GM21717 (cell line): ENCODE measurements around the gene FSIP1.

ENCODE experiments used
- ATAC-seq: cut with Tn5 transposase; IDR thresholded peaks from one replicate; pipeline ENCODE4 v1.9.1; 2021; ENCODE audit warnings: mild to moderate bottlenecking, moderate library complexity; ENCODE audit not compliant: unreplicated experiment

Gene FSIP1

GRCh38 chr15:39721893-39722292 lies 60.7 kb downstream of the FSIP1 start:
- no peak for ATAC-seq

- no peak for ATAC-seq
These were observed 61.7 kb downstream of the FSIP1 start for GRCh38 chr15:39720621-39721611.

DNA sequence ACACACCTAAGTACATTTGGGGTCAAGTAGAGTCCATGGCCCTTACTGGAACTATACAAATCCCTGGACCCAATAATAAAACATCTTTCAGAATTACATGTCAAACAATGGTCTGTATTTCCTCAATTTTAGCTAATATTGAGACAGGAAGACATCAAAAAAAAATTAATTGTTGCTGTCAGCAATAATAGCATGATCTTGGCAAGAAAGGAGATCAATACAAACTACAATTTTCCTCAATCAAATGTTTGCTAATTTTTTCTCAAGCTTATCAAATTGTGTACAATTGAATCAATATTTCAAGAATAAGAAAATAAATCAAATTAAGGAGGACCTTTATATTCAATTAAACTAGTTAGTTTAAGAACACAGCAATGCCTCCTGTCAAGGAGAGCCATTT lies 62.6 kb downstream of the FSIP1 start:
- no peak for ATAC-seq

- ATAC-seq, result no peak
These were observed 63.5 kb downstream of the FSIP1 start for GRCh38 chr15:39719109-39719508.

DNA sequence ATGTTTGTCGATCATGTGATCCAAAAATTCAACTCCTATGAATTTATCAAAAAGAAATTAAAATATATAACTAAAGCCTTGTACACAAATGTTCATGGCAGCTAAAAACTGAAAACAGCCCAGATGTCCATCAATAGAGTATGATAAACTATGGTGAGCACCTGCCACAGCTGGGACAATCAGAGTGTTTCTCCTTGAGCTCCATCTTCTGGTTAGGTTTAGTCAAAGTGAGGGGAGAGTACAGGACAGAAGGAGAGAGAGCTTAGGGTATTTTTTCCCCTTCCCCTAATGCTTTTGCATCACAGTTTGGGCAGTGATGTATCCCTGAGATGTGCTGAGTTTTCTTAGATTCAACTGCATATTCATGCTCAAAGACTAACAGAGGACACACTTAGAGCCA lies 65.5 kb downstream of the FSIP1 start:
- ATAC-seq, result no peak

DNA sequence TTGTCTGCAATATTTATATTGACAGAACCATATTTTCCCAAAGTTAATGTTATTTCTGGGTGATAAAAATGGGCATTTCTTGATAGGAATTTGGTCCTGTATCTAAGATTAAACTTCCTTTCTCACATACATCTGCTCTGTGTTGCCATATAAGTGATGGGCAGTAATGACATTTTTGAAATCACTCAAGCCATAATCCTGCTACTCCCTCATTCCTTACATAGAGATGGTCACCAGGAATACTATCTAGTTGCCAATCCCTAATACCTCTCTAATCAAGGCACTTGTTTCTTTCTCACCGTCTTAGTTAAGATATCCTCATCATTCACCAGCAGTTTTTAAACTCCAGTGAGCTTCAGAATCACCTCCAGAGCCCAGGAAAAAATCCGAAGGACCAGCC lies 68.4 kb downstream of the FSIP1 start:
- ATAC-seq, result no peak

DNA sequence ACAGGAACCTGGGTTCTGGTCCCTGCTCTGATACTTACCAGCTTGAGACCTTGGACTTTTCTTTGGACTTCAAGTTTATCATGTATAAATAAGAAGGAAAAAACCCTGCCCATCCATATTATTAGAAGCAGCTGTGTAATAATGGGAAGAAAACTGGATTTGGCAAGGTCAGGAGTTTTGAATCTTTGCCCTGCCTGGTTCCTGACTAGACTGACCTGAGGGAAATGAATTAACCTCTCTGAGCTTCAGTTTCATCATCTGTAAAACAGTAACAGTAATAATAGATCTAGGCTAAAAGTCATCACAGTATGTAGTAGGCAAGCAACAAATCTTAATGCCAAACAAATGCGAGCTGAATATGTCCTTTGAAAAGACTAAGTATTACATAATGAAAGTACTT lies 68.8 kb downstream of the FSIP1 start:
- ATAC-seq, result no peak

DNA sequence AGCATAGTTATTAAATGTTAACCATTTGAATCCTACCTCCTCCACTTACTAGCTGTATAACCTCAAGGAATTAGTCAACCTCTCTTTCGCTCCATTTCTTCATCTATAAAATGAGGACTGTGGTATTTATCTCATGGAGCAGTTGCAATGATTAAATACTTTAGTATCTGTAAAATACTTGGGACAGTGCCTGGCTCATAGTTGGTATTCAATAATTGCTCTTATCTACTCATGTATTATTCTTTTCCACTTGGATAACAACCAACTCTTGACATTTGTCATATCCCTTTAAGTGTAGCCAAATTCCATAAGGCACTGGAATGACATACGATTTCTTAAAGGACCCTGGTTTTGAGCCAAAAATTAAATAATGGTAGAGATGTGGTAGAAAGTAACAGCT lies 72.0 kb downstream of the FSIP1 start:
- no peak for ATAC-seq

DNA sequence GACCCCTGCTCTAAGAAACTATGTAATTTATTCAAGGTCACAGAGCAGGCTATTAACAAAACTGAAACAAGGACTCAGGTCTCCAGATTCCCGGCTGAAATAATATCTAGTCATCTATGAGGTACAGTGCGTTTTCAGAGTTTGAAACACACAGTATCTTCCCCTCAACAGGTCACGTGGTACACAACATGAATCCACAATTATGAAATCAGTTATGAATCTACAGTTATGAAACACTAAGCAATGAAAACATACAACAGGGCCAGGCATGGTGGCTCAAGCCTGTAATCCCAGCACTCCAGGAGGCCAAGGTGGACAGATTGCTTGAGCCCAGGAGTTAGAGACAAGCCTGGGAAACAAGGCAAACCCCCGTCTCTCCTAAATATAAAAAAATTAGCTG lies 72.7 kb downstream of the FSIP1 start:
- no peak for ATAC-seq

DNA sequence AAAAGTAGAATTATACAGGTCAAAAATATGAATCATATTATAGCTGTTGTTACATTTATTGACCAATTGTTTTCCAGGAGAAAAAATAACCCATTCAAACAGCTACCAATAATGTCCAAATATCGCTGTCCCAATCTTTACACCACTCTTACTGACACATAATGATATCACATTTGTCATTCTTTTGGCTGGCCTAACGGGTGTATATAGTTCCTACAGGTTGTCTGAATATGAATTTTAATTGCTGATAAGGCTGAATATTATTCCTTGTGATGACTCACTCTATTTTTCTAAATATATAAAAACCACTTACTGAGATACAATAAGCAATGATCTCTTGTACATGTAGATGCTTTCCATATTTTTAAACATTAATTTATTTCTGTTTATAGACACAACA lies 76.4 kb downstream of the FSIP1 start:
- ATAC-seq, result no peak

- no peak for ATAC-seq
These were observed 78.0 kb downstream of the FSIP1 start for GRCh38 chr15:39704689-39705088.

- no peak for ATAC-seq
These were observed 78.4 kb downstream of the FSIP1 start for GRCh38 chr15:39704235-39704634.

- no peak for ATAC-seq
These were observed 80.7 kb downstream of the FSIP1 start for GRCh38 chr15:39701988-39702387.

DNA sequence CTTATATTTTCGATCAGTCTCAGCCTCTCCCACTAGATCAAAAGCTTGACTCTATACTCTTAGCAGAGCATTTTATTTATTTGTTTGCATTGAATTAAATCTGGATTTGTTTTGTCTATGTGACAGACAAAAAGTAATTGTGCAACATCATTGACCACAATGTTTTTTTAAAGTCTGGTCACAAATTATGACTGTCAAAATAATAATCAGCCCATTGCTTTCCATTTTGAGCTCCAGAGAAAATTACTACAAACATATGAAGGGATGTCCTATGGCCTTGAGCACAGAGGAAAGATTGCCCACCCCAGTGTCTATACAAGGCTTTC lies 82.3 kb downstream of the FSIP1 start:
- no peak for ATAC-seq

- ATAC-seq, result no peak
These were observed 82.9 kb downstream of the FSIP1 start for GRCh38 chr15:39699516-39700374.

- ATAC-seq, result no peak
These were observed 83.9 kb downstream of the FSIP1 start for GRCh38 chr15:39698444-39699390.

GRCh38 chr15:39697509-39697908 lies 85.1 kb downstream of the FSIP1 start:
- no peak for ATAC-seq

- no peak for ATAC-seq
These were observed 86.8 kb downstream of the FSIP1 start for GRCh38 chr15:39695793-39696192.

- no peak for ATAC-seq
These were observed 90.0 kb downstream of the FSIP1 start for GRCh38 chr15:39692356-39693327.
